ENCODE data around the gene ZBED6.

DNA sequence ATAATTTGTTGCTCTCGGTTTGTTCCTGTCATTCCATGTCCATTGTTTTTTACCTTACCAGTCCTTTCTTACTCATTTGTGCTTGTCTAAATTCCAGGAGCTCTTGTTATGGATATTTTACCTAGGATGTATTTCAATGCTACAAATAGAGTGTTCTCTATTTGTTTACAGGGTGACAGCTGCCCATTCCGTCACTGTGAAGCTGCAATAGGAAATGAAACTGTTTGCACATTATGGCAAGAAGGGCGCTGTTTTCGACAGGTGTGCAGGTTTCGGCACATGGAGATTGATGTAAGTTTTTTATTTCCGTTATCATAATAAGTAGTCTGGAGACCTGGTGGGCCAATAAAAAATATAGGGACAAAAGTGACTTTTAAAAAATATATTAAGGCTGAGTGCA is 23.0 kb downstream of the ZBED6 start:
- TF ChIP-seq EZH2phosphoT487 (IDR thresholded peaks at IDR 0.05; ENCODE audit: low read depth): no peak
- TF ChIP-seq, protein P1, sequence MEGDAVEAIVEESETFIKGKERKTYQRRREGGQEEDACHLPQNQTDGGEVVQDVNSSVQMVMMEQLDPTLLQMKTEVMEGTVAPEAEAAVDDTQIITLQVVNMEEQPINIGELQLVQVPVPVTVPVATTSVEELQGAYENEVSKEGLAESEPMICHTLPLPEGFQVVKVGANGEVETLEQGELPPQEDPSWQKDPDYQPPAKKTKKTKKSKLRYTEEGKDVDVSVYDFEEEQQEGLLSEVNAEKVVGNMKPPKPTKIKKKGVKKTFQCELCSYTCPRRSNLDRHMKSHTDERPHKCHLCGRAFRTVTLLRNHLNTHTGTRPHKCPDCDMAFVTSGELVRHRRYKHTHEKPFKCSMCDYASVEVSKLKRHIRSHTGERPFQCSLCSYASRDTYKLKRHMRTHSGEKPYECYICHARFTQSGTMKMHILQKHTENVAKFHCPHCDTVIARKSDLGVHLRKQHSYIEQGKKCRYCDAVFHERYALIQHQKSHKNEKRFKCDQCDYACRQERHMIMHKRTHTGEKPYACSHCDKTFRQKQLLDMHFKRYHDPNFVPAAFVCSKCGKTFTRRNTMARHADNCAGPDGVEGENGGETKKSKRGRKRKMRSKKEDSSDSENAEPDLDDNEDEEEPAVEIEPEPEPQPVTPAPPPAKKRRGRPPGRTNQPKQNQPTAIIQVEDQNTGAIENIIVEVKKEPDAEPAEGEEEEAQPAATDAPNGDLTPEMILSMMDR (IDR thresholded peaks at IDR 0.05; ENCODE audit: low read depth, low read length): no peak
